Suprapubic skin (tissue), 2 donors: ENCODE results near the gene ITM2B.

Experiments
- EP300 ChIP-seq: sonication (generic); formaldehyde crosslinking; IDR thresholded peaks from one replicate; pipeline ENCODE4 v1.6.1; 2017; ENCODE audit warnings: antibody characterized with exemption
- POLR2A ChIP-seq, 2 donors: fragments of 450-650 bp; IDR thresholded peaks; one replicate each; pipeline ENCODE4 v1.6.1; 2017; ENCODE audit warnings: antibody characterized with exemption in 2 of 2, mild to moderate bottlenecking in 2 of 2, moderate library complexity in 2 of 2

- TF ChIP-seq POLR2A (IDR thresholded peaks at IDR 0.05) (no peak), EP300 (no peak)
Observed at GRCh38 chr13:48311223-48311622, 78.2 kb downstream of the ITM2B start.
